Calu3 (cell line): ENCODE data around the gene ZSCAN20. TPM values are rescaled to one million over a fixed set of nuclear protein-coding genes. Genes with fewer than 3 reads are reported as not detected.

ENCODE experiments used
- BruUV-seq: library from RNA; stranded (reverse); fragments of 400-500 nt; replicated peaks from 2 replicates; lab custom pipeline; 2021; lab: Mats Ljungman, UMichigan
- CTCF ChIA-PET: fragments of 300-600 bp; sonication (Branson Sonifier 250); formaldehyde crosslinking; loops from one replicate; lab custom pipeline; 2022; ENCODE audit warnings: antibody characterized with exemption; lab: Charles Lee
- DNase-seq: peaks from one replicate; pipeline ENCODE4 v3.0.0; 2022
- H3K27ac Mint-ChIP-seq: one replicate; pipeline ENCODE4 v1.8.0; 2022; ENCODE audit warnings: mixed read lengths; ENCODE audit not compliant: unreplicated experiment
- H3K27me3 Mint-ChIP-seq: one replicate; pipeline ENCODE4 v1.8.0; 2022; ENCODE audit warnings: mixed read lengths; ENCODE audit not compliant: unreplicated experiment
- H3K36me3 Mint-ChIP-seq: one replicate; pipeline ENCODE4 v1.8.0; 2022; ENCODE audit warnings: mild to moderate bottlenecking, moderate library complexity, mixed read lengths; ENCODE audit not compliant: insufficient read depth, unreplicated experiment
- H3K4me1 Mint-ChIP-seq: one replicate; pipeline ENCODE4 v1.8.0; 2022; ENCODE audit warnings: mild to moderate bottlenecking, low read depth, mixed read lengths; ENCODE audit not compliant: unreplicated experiment
- H3K4me3 Mint-ChIP-seq: one replicate; pipeline ENCODE4 v1.8.0; 2022; ENCODE audit warnings: mild to moderate bottlenecking, low read depth, moderate library complexity, mixed read lengths; ENCODE audit not compliant: unreplicated experiment
- H3K9me3 Mint-ChIP-seq: one replicate; pipeline ENCODE4 v1.8.0; 2022; ENCODE audit warnings: low read depth, mixed read lengths; ENCODE audit not compliant: unreplicated experiment
- intact Hi-C: fragments of 100-400 bp; cut with micrococcal nuclease; formaldehyde crosslinking; loops from one replicate; pipeline ENCODE4 v1.10.0; 2022; ENCODE audit not compliant: unreplicated experiment
- total RNA-seq: library from RNA; stranded (reverse); gene quantifications from 2 replicates; pipeline ENCODE4 v1.2.3, GENCODE V29; 2022
- TF ChIP-seq, protein P1 (sequence below): fragments of 200-600 bp; IDR thresholded peaks from one replicate; pipeline ENCODE4 v1.8.0; 2022; ENCODE audit warnings: antibody characterized with exemption; ENCODE audit not compliant: unreplicated experiment

ZSCAN20 gene
- total RNA-seq, 1 experiment from 2014 or later, result 8.2 TPM

DNA sequence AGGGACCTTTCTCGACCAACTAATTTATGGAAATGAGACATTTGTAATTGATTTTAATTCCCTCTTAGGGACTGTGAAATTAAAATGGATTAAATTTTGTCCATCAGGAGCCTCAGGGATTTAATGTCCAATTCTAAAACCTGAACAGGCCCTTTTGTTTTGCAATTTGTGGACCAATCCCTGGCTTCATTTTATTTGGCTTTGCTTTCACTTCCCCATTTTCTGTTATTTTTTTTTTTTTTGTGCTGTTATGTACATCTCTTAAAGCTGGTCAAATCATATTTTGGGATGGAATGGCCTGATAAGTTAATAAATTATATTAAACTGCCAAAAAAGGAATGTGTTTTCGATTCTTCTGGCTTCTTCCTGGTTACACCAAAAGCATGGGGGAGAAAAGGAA lies 28.9 kb downstream of the ZSCAN20 start:
- CTCF ChIA-PET, result no interaction called here
- TF ChIP-seq, protein P1, sequence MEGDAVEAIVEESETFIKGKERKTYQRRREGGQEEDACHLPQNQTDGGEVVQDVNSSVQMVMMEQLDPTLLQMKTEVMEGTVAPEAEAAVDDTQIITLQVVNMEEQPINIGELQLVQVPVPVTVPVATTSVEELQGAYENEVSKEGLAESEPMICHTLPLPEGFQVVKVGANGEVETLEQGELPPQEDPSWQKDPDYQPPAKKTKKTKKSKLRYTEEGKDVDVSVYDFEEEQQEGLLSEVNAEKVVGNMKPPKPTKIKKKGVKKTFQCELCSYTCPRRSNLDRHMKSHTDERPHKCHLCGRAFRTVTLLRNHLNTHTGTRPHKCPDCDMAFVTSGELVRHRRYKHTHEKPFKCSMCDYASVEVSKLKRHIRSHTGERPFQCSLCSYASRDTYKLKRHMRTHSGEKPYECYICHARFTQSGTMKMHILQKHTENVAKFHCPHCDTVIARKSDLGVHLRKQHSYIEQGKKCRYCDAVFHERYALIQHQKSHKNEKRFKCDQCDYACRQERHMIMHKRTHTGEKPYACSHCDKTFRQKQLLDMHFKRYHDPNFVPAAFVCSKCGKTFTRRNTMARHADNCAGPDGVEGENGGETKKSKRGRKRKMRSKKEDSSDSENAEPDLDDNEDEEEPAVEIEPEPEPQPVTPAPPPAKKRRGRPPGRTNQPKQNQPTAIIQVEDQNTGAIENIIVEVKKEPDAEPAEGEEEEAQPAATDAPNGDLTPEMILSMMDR, result no peak
- BruUV-seq, result no TSS peak
- Mint-ChIP-seq H3K9me3 (peaks cover 13% of the 10 kb centered on the region), H3K27me3 (no peaks in the 10 kb centered on the region), H3K36me3 (no peaks in the 10 kb centered on the region), H3K27ac (no peak overlapping the region), H3K4me1 (no peaks in the 10 kb centered on the region), H3K4me3 (no peak overlapping the region)
- DNase-seq, result no peak
- intact Hi-C loops, result no loop called here

DNA sequence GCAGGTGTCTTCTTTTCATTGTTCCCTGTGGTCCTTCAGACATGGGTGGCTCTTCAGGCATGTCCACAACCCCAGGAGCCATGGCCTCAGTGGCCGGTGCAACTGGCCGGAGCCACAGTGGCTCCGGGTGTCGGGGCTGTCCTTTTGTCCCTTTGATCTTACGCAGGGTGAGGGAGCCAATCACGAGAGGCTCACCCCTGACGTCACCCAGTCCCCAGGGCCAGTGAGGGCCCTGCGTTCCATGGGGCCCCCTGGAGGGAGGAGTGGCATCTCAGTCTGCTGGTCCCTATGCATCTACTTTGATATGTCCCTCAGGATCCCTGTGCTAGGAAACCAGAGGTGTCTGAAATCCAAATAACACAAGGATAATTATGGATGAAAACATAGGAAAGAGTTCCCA lies 29.3 kb downstream of the ZSCAN20 start:
- CTCF ChIA-PET, result no interaction called here
- BruUV-seq, result no TSS peak
- H3K4me1 Mint-ChIP-seq, result no peaks in the 10 kb centered on the region

DNA sequence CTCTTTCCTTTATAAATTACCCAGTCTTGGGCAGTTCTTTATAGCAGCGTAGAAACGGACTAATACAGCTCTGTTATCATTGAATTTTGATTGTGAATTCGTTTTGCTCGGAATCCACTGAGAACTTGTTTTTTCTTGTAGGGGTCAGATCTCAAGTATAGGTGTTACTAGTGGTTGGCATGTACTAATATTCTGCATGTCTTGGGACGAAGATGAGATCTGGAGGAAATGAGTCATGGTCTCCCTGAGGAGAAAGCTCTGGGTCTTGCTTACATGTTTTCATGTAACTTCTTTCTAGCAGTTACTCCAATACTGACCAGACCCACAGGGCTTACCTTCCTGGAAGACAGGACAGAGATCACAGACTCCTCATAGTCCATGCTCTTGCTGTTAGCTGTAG lies 30.3 kb downstream of the ZSCAN20 start:
- no peak overlapping the region for H3K27ac Mint-ChIP-seq
- no peaks in the 10 kb centered on the region for H3K4me1 Mint-ChIP-seq
- peaks cover 7% of the 10 kb centered on the region for H3K27me3 Mint-ChIP-seq
- BruUV-seq, result no TSS peak
- H3K36me3 Mint-ChIP-seq, result no peaks in the 10 kb centered on the region
- no peak overlapping the region for H3K4me3 Mint-ChIP-seq
- H3K9me3 Mint-ChIP-seq, result peaks cover 7% of the 10 kb centered on the region
- DNase-seq, result no peak
- TF ChIP-seq, protein P1, result no peak
- intact Hi-C loops, result no loop called here
- CTCF ChIA-PET, result no interaction called here

More for the DNA sequence above, 29.3 kb downstream of the ZSCAN20 start:
- Mint-ChIP-seq H3K36me3 (no peaks in the 10 kb centered on the region), H3K4me3 (no peak overlapping the region), H3K27ac (no peak overlapping the region), H3K9me3 (peaks cover 13% of the 10 kb centered on the region), H3K27me3 (no peaks in the 10 kb centered on the region)
- TF ChIP-seq, protein P1, result no peak
- no peak for DNase-seq
- intact Hi-C loops, result no loop called here

DNA sequence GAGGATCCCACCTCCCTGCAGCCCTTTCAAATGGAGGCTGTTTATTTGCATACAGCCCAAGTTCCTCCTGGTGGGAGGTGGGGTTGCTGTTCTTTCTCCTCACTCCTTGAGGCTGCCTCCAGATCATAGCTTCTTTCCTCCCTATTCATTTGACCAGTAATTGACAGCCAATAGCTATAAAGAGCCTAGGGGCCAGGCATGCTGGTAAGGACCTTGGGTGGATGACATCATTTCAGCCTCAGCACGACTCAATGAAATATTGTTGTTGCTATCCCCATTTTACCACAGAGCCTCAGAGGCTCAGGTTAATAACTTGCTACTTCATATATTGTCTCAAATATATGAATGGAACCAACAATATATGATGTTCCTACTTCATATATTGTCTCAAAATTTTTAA lies 31.1 kb downstream of the ZSCAN20 start:
- Mint-ChIP-seq H3K9me3 (peaks cover 8% of the 10 kb centered on the region), H3K4me3 (no peak overlapping the region), H3K27ac (no peak overlapping the region), H3K27me3 (peaks cover 13% of the 10 kb centered on the region), H3K36me3 (no peaks in the 10 kb centered on the region), H3K4me1 (no peaks in the 10 kb centered on the region)
- TF ChIP-seq, protein P1, result no peak
- BruUV-seq, result no TSS peak
- CTCF ChIA-PET, result no interaction called here
- intact Hi-C loops, result no loop called here
- DNase-seq, result no peak
